Type B pancreatic cell (in vitro differentiated cells): ENCODE measurements around the gene CT45A3. TPM values are rescaled to one million over a fixed set of nuclear protein-coding genes. Genes with fewer than 3 reads are reported as not detected.
"Not testable (repeated sequence)": the region's sequence is repeated elsewhere in the genome, so short reads cannot be mapped to it uniquely, and the experiment has no call there.

Experiments used
- DNase-seq: peaks from one replicate; pipeline ENCODE4 v3.0.0; 2021; ENCODE audit warnings: mixed read lengths; ENCODE audit not compliant: unreplicated experiment; ENCODE audit errors: extremely low spot score
- H3K27ac Mint-ChIP-seq: 2 replicates; pipeline ENCODE4 v1.8.0; 2021; ENCODE audit warnings: mild to moderate bottlenecking, mixed read lengths
- H3K27me3 Mint-ChIP-seq: 2 replicates; pipeline ENCODE4 v1.8.0; 2021; ENCODE audit warnings: mixed read lengths
- H3K36me3 Mint-ChIP-seq: 2 replicates; pipeline ENCODE4 v1.8.0; 2021; ENCODE audit warnings: mixed read lengths
- H3K4me1 Mint-ChIP-seq: one replicate; pipeline ENCODE4 v1.8.0; 2021; ENCODE audit warnings: mixed read lengths; ENCODE audit not compliant: unreplicated experiment
- H3K4me3 Mint-ChIP-seq: 2 replicates; pipeline ENCODE4 v1.8.0; 2021; ENCODE audit warnings: mild to moderate bottlenecking, mixed read lengths
- H3K9me3 Mint-ChIP-seq: 2 replicates; pipeline ENCODE4 v1.8.0; 2021; ENCODE audit warnings: mixed read lengths
- CTCF ChIP-seq: fragments of 200-600 bp; sonication (generic); conservative IDR thresholded peaks from 2 replicates; pipeline ENCODE4 v1.5.0; 2021; ENCODE audit warnings: antibody characterized with exemption, mild to moderate bottlenecking
- long read RNA-seq: library from polyadenylated mRNA; unstranded; transcript quantifications from one replicate; pipeline ENCODE4 v2.0.0, GENCODE V29; 2020
- total RNA-seq: library from RNA; stranded (reverse); gene quantifications from 2 replicates; pipeline ENCODE4 v1.2.1, GENCODE V29; 2021; ENCODE audit warnings: low replicate concordance

Gene CT45A3
- not detected in 2 replicates for total RNA-seq
- long read RNA-seq, result 0 reads

- not testable (repeated sequence) for H3K4me3 Mint-ChIP-seq, H3K27ac Mint-ChIP-seq, H3K27me3 Mint-ChIP-seq, H3K36me3 Mint-ChIP-seq, DNase-seq, H3K9me3 Mint-ChIP-seq, H3K4me1 Mint-ChIP-seq
These were observed at the start of gene CT45A3 for GRCh38 chrX:135768091-135768490. Gene CT45A3 (minus strand): TSS chrX:135768191. CDS start chrX:135764444, 3,747 bp downstream.

- not testable (repeated sequence) for DNase-seq, H3K27ac Mint-ChIP-seq, H3K9me3 Mint-ChIP-seq, H3K27me3 Mint-ChIP-seq, H3K4me3 Mint-ChIP-seq, H3K4me1 Mint-ChIP-seq, H3K36me3 Mint-ChIP-seq
These were observed 34.7 kb upstream of the CT45A3 start, which contains the start of gene CT45A6 for GRCh38 chrX:135802687-135803086. Gene CT45A6 (minus strand): TSS chrX:135802787. CDS start chrX:135798993, 3,794 bp downstream.

GRCh38 chrX:135785403-135785802 lies 17.4 kb upstream of the CT45A3 start, which contains the start of gene CT45A5:
Gene CT45A5 (minus strand): TSS chrX:135785503. CDS start chrX:135781729, 3,774 bp downstream.
- H3K27me3 Mint-ChIP-seq, H3K27ac Mint-ChIP-seq, H3K4me3 Mint-ChIP-seq, H3K4me1 Mint-ChIP-seq, H3K36me3 Mint-ChIP-seq, H3K9me3 Mint-ChIP-seq, DNase-seq: not testable (repeated sequence)

- not testable (repeated sequence) for H3K9me3 Mint-ChIP-seq, H3K4me3 Mint-ChIP-seq, DNase-seq, H3K27me3 Mint-ChIP-seq, H3K4me1 Mint-ChIP-seq, H3K27ac Mint-ChIP-seq, H3K36me3 Mint-ChIP-seq
These were observed 23.3 kb downstream of the CT45A3 start for GRCh38 chrX:135744739-135745138.

- H3K4me1 Mint-ChIP-seq, result no peaks in the 10 kb centered on the region
- H3K9me3 Mint-ChIP-seq, result peaks cover 4% of the 10 kb centered on the region
- no peak overlapping the region for H3K27ac Mint-ChIP-seq
- no peaks in the 10 kb centered on the region for H3K36me3 Mint-ChIP-seq
- DNase-seq, result no peak
- TF ChIP-seq CTCF, result no peak
- no peaks in the 10 kb centered on the region for H3K27me3 Mint-ChIP-seq
- no peak overlapping the region for H3K4me3 Mint-ChIP-seq
These were observed 26.7 kb downstream of the CT45A3 start for GRCh38 chrX:135741192-135741715.

- no peaks in the 10 kb centered on the region for H3K27me3 Mint-ChIP-seq
- no peak for DNase-seq
- H3K4me1 Mint-ChIP-seq, result no peaks in the 10 kb centered on the region
- H3K36me3 Mint-ChIP-seq, result no peaks in the 10 kb centered on the region
- no peak overlapping the region for H3K27ac Mint-ChIP-seq
- H3K9me3 Mint-ChIP-seq, result peaks cover 4% of the 10 kb centered on the region
- H3K4me3 Mint-ChIP-seq, result no peak overlapping the region
- peak; percentile 42 for TF ChIP-seq CTCF
These were observed 27.3 kb downstream of the CT45A3 start for GRCh38 chrX:135740681-135741149.

- H3K36me3 Mint-ChIP-seq, result no peaks in the 10 kb centered on the region
- no peak overlapping the region for H3K27ac Mint-ChIP-seq
- H3K27me3 Mint-ChIP-seq, result no peaks in the 10 kb centered on the region
- no peak for DNase-seq
- H3K4me3 Mint-ChIP-seq, result no peak overlapping the region
- H3K4me1 Mint-ChIP-seq, result no peaks in the 10 kb centered on the region
- TF ChIP-seq CTCF, result no peak
- H3K9me3 Mint-ChIP-seq, result peaks cover 4% of the 10 kb centered on the region
These were observed 30.5 kb downstream of the CT45A3 start for GRCh38 chrX:135737366-135738071.

- H3K4me1 Mint-ChIP-seq, H3K27me3 Mint-ChIP-seq: not testable (repeated sequence)
These were observed 33.3 kb downstream of the CT45A3 start for GRCh38 chrX:135734666-135735065.

More at GRCh38 chrX:135734666-135735065, 33.3 kb downstream of the CT45A3 start:
- H3K9me3 Mint-ChIP-seq, H3K4me3 Mint-ChIP-seq, DNase-seq, H3K36me3 Mint-ChIP-seq: not testable (repeated sequence)
- H3K27ac Mint-ChIP-seq, result peak overlapping the region; percentile 46
